ENCODE measurements around the gene FGL2.

- no peak for TF ChIP-seq CTCF (IDR thresholded peaks at IDR 0.05)
- TF ChIP-seq POLR2A (IDR thresholded peaks at IDR 0.05) = no peak
These were observed 6.1 kb upstream of the FGL2 start for GRCh38 chr7:77205706-77206105.
